Ectodermal cell (in vitro differentiated cells): ENCODE results near the gene GYPB.
"Not testable (repeated sequence)": the region's sequence is repeated elsewhere in the genome, so short reads cannot be mapped to it uniquely, and the experiment has no call there.

ENCODE experiments used
- H3K27ac ChIP-seq: 2 replicates; pipeline ENCODE4 v1.7.0; 2013; ENCODE audit warnings: mild to moderate bottlenecking, low read depth, low read length; ENCODE audit not compliant: insufficient read depth, poor library complexity, severe bottlenecking
- H3K27me3 ChIP-seq: 2 replicates; pipeline ENCODE4 v1.7.0; 2013; ENCODE audit warnings: mild to moderate bottlenecking, low read length; ENCODE audit not compliant: insufficient read depth, control insufficient read depth, poor library complexity, severe bottlenecking
- H3K36me3 ChIP-seq: one replicate; pipeline ENCODE4 v1.7.0; 2013; ENCODE audit warnings: low read length; ENCODE audit not compliant: control insufficient read depth, insufficient read depth
- H3K4me1 ChIP-seq: one replicate; pipeline ENCODE4 v1.7.0; 2013; ENCODE audit warnings: low read length; ENCODE audit not compliant: control insufficient read depth, insufficient read depth
- H3K4me3 ChIP-seq: 2 replicates; pipeline ENCODE4 v1.7.0; 2013; ENCODE audit warnings: low read depth, low read length, control low read depth; ENCODE audit not compliant: insufficient read depth
- H3K9me3 ChIP-seq: 2 replicates; pipeline ENCODE4 v1.7.0; 2013; ENCODE audit warnings: mild to moderate bottlenecking, low read length, moderate library complexity; ENCODE audit not compliant: control insufficient read depth
- WGBS, 2 experiments: methylation state at CpG; one replicate each; pipeline ENCODE4 v1.1.7; 2013; ENCODE audit warnings: missing lambda C conversion rate in 2 of 2; 5-methylcytosine and 5-hydroxymethylcytosine counted together

GYPB gene

DNA sequence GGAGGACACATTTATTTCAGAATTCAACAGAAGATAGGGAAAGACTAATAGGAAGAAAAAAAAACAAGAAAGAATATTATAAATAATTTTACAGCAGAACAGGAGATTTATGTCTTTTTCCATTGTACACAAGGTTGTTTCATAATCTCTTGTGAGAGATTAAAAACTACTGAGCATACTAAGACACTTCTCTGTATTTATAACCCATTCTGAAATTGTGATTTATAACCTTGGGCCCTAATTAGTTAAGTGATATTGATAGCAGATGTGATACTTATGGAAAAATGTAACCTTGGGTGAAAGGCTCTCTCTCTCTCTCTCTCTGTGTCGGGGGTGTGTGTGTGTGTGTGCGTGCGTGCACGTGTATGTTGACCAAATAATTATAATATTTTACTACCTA, 12.7 kb upstream of the GYPB start:
- not testable (repeated sequence) for H3K27me3 ChIP-seq, H3K4me3 ChIP-seq, H3K9me3 ChIP-seq, H3K4me1 ChIP-seq, H3K27ac ChIP-seq, H3K36me3 ChIP-seq
- WGBS, 2 experiments, result no CpG with 5 or more reads among the region's 4 CpGs

DNA sequence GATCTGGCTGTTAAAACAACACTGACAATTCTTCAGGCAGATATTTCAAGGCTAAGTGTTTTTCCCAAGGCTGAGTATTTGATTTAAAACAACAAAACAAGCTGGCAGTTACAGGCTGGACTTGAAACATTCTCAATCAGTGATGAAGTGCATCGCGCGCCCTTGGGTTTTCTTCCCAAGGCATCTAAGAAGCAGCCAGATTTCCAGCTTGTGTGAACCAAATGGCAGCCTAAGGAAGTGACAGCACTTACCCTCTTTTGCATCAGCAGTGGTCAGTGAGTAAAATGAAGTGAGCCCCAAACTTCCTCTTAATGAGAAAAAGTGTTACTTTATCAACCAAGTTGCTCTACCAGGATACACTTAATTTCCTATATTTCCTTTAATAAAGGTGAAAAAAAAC, 12.2 kb upstream of the GYPB start:
- not testable (repeated sequence) for H3K9me3 ChIP-seq, H3K36me3 ChIP-seq, H3K27me3 ChIP-seq, H3K27ac ChIP-seq, H3K4me1 ChIP-seq, H3K4me3 ChIP-seq
- WGBS, 2 experiments, result 97 to 99% methylated on average over 3 of the region's 3 CpGs

DNA sequence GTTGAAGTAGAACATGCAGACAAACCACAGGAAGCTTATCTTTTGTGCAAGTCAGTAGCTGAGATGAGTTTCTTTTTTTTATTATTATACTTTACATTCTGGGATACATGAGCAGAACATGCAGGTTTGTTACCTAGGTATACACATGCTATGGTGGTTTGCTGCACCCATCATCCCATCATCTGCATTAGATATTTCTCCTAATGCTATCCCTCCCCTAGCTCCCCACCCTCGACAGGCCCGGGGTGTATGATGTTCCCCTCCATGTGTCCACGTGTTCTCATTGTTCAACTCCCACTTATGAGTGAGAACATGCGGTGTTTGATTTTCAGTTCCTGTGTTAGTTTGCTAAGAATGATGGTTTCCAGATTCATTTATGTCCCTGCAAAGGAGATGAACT, 11.5 kb upstream of the GYPB start:
- not testable (repeated sequence) for H3K27me3 ChIP-seq, H3K36me3 ChIP-seq, H3K4me3 ChIP-seq, H3K4me1 ChIP-seq, H3K9me3 ChIP-seq, H3K27ac ChIP-seq
- 94% methylated on average over 4 of the region's 4 CpGs for WGBS, 2 experiments

DNA sequence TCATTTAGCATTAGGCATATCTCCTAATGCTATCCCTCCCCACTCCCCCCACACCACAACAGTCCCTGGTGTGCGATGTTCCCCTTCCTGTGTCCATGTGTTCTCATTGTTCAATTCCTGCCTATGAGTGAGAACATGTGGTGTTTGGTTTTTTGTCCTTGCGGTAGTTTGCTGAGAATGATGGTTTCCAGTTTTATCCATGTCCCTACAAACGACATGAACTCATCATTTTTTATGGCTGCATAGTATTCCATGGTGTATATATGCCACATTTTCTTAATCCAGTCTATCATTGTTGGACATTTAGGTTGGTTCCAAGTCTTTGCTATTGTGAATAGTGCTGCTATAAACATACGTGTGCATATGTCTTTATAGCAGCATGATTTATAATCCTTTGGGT, 7.5 kb upstream of the GYPB start:
- H3K36me3 ChIP-seq, H3K4me1 ChIP-seq, H3K27ac ChIP-seq, H3K9me3 ChIP-seq, H3K4me3 ChIP-seq, H3K27me3 ChIP-seq: not testable (repeated sequence)
- 83 to 100% methylated on average over 3 to 4 of the region's 4 CpGs for WGBS, 2 experiments

DNA sequence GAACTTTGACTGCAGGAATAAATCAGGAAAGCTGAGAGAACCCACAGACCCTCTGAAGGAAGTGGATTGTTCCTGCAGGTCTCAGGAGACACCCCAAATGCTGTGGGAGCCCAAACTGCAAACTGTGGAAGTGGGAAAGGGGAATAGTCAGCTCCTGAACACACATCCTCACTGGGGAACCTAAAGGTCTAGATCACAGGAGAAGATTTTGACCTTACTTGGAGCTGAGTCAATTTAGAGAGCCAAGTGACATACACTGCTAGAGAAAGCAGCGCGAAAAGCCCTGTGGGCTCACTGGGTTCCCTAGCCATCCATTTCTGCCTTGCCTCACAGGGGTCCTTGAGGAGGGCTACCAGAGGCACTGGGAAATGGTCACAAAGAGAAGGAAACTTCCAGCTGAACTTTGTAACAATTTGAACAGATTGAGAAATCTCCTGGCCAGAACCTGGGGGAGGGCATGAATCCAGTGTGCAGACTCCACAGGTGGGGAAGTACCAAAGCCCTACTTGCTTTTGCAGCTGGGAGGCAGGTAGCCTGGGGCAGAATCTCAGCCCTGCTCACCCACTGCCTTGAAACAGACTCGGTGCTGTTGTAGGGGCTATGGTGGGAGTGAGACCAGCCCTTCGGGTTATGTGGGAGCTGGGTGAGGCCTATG, 5.3 kb upstream of the GYPB start:
- not testable (repeated sequence) for H3K36me3 ChIP-seq, H3K27ac ChIP-seq, H3K4me1 ChIP-seq, H3K4me3 ChIP-seq, H3K9me3 ChIP-seq, H3K27me3 ChIP-seq
- WGBS, 2 experiments, result 67 to 72% methylated on average over 3 to 4 of the region's 4 CpGs

DNA sequence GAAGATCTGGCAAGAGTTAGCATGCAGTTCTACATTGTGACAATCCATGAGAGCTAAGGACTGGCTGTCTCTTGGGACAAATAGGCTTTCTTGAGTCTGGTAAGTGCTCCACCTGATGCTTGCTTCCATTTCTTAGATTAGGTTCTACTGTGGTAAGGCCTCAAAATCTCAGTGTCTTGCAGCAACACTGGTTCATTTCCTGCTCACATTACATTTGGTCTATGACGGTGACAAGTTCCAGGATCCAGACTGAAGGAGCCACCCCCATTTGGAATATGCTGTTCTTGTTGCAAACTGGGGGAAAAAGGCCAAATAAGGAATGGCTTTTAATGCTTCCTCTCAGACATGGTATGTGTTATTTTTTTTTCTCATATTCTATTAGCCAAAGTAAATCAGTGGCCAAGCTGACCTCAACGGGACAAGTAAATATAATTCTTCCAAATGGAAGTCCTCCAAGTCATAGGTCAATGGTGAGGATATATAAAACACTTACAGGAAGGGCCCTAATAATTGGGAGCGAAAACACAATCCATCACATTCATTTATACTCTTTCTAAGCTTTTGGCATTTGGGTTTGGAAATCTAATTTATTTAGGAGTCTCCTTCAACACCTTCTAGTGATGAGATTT, 3.7 kb upstream of the GYPB start:
- H3K4me3 ChIP-seq, H3K9me3 ChIP-seq, H3K36me3 ChIP-seq, H3K27me3 ChIP-seq, H3K4me1 ChIP-seq, H3K27ac ChIP-seq: not testable (repeated sequence)
- WGBS, 2 experiments, result no CpG with 5 or more reads among the region's 3 CpGs

DNA sequence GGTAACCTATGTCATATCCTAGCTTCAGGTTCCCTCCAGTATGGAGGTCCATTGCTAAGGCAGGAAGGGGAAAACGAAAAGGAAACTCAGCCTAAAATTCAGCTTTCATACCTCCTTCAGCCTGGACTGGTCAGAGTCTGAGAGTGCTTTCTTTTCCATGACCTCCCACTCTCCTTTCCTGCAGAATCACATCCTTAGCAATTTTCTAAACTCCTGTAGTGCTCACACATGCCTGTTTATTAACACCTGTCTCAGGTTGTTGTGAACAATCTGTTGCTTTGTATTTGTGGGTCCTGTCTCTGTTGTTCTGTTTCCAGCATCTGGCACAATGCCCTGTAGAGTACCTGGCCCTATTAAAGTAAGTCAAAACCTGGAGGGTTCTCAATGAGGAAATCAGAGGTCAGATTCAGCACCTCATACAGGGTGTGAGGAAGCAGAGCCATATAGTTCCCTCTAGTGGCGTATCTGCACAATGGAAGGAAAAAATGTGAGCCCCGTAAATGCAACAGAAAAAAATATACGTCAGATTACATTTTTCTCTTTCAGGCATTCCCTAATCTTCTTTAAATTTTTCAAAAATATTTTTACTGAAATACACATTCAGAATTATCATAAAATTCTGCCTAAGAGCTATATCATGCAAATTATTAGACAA, 2.3 kb upstream of the GYPB start:
- not testable (repeated sequence) for H3K36me3 ChIP-seq

DNA sequence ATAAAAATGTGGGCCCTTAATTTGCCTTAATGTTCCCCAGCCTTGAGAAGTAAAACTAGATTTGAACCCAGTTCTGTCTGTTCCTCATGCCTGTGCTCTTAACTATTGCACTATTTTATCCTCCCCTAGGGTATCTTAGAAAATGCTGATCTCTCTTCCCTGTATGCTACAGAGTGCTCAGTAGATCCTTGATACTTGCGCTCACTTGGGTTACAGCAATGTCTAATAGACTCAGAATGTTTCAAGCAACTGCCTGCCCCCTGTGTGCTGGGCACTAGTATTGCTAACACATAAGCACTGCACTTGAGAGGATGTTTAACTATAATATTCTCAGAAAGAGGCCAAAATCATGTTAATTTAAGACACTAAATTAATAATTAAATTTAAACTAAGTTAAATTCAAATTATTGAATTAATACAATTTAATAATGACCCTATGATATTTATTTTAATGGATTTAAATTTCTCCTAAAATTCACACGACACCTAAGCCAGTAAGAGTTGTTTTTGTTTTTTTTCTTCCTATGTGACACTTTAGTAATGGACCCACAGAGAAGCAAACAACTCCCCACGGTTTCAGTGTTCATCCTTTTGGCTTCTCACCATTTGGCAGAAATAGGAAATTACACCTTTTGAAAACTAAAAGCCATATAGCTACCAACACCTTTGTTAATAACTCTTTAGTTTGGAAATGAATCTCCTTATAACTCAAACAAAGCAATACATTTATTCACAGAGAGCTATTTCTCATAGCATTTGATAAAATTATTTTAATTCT, 768 bp downstream of the GYPB start:
- H3K27me3 ChIP-seq, H3K9me3 ChIP-seq, H3K36me3 ChIP-seq, H3K4me1 ChIP-seq, H3K27ac ChIP-seq, H3K4me3 ChIP-seq: not testable (repeated sequence)
- 86 to 92% methylated on average over 2 to 3 of the region's 3 CpGs for WGBS, 2 experiments

More for the DNA sequence above, 2.3 kb upstream of the GYPB start:
- WGBS, 2 experiments, result 47 to 54% methylated on average over 4 of the region's 4 CpGs
- H3K27me3 ChIP-seq, H3K4me3 ChIP-seq, H3K9me3 ChIP-seq, H3K4me1 ChIP-seq, H3K27ac ChIP-seq: not testable (repeated sequence)

DNA sequence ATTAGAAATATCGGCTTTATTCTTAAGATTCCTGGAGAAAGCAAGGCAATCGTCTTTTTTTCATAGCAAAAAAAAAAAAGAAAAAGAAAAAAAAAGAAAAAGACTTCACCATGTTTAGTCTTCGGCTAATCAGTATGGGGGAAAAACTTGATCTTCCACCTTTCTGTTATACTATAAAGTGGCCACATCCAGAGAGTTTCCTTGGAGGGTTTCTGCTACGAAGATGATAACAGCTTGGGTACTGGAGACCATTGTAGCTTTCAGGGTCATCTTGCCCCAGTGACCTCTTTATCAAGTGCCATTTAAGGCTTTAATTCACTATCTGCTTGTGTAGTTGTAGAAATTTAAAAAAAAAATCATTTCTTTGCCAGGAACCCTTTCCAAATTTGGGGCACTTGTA, 1.9 kb downstream of the GYPB start:
- 90 to 92% methylated on average over 1 to 4 of the region's 4 CpGs for WGBS, 2 experiments
- not testable (repeated sequence) for H3K4me1 ChIP-seq, H3K27ac ChIP-seq, H3K27me3 ChIP-seq, H3K36me3 ChIP-seq, H3K9me3 ChIP-seq, H3K4me3 ChIP-seq

DNA sequence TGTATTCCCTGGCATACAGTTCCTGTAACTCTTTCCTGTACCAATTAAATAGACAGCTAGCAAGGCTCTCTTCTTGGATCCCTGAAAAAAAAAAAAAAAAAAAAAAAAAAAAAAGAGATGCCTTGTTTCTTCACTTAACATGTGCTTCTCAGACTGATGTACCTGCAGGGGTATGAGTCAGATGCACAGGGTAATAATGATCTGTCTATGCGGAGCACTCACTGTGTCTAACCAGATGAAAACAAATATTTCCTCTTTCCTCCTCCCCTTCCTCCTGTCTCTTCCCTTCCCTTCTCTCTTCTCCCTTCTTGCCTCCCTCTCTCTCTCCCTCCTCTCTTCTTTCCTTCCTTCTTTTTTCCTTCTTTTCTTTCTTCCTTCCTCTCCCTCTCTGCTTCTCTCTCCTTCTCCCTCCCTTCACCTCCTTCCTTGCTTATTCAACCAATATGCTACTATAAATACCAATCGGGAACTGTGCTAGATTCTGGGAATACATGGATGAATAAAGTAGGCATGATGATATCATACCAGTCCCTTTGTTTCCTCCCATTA, 3.0 kb downstream of the GYPB start:
- H3K27me3 ChIP-seq, H3K4me3 ChIP-seq, H3K4me1 ChIP-seq, H3K9me3 ChIP-seq, H3K27ac ChIP-seq, H3K36me3 ChIP-seq: not testable (repeated sequence)
- WGBS, 2 experiments, result 83 to 97% methylated on average over 1 of the region's 2 CpGs
